GM19468 (cell line): ENCODE results near the gene RTP2.

ENCODE experiments used
- ATAC-seq: cut with Tn5 transposase; IDR thresholded peaks from one replicate; pipeline ENCODE4 v1.9.1; 2021; ENCODE audit warnings: mild to moderate bottlenecking, moderate library complexity, moderate number of reproducible peaks; ENCODE audit not compliant: unreplicated experiment; ENCODE audit errors: extremely low read depth

Gene RTP2

GRCh38 chr3:187678726-187679268 lies 23.6 kb downstream of the RTP2 start:
- ATAC-seq: no peak

- no peak for ATAC-seq
These were observed 24.8 kb downstream of the RTP2 start for GRCh38 chr3:187677604-187678003.

- no peak for ATAC-seq
These were observed 29.3 kb downstream of the RTP2 start for GRCh38 chr3:187673012-187673411.

- no peak for ATAC-seq
These were observed 32.5 kb downstream of the RTP2 start, which contains the start of gene SST for GRCh38 chr3:187669675-187670504. SST (minus strand) TSS chr3:187670394; CDS start chr3:187670291, 103 bp downstream.

GRCh38 chr3:187667526-187667925 lies 34.8 kb downstream of the RTP2 start:
- ATAC-seq: no peak

- no peak for ATAC-seq
These were observed 36.5 kb downstream of the RTP2 start for GRCh38 chr3:187665764-187666402.

GRCh38 chr3:187665010-187665409 lies 37.3 kb downstream of the RTP2 start:
- no peak for ATAC-seq

- no peak for ATAC-seq
These were observed 39.4 kb downstream of the RTP2 start for GRCh38 chr3:187662848-187663409.

GRCh38 chr3:187661267-187661666 lies 41.1 kb downstream of the RTP2 start:
- ATAC-seq: no peak

- ATAC-seq: no peak
These were observed 51.1 kb downstream of the RTP2 start for GRCh38 chr3:187651282-187651681.
